Ovary (tissue), 9 donors: ENCODE measurements around the gene HHAT. TPM values are rescaled to one million over a fixed set of nuclear protein-coding genes. Genes with fewer than 3 reads are reported as not detected.

Source experiments
- DNase-seq, 5 donors: peaks; one replicate each; pipeline ENCODE4 v3.0.0-alpha.2; 2019 to 2020
- H3K27ac ChIP-seq, 2 donors: fragments of 200-600 bp; one replicate each; pipeline versions ENCODE4 v1.5.1 to v1.8.0; 2019 to 2022
- H3K27me3 ChIP-seq: fragments of 200-600 bp; one replicate; pipeline ENCODE4 v1.8.0; 2022
- H3K36me3 ChIP-seq: fragments of 200-600 bp; sonication (generic); one replicate; pipeline ENCODE4 v1.5.1; 2019
- H3K4me1 ChIP-seq: one replicate; pipeline ENCODE4 v1.8.1; 2013; ENCODE audit warnings: mild to moderate bottlenecking, moderate library complexity; ENCODE audit not compliant: insufficient read depth
- H3K4me3 ChIP-seq: fragments of 200-600 bp; sonication (generic); one replicate; pipeline ENCODE4 v1.5.1; 2017
- H3K9me3 ChIP-seq, 2 donors: fragments of 200-600 bp in 1 of 2; sonication (generic) in 1 of 2; one replicate each; pipeline versions ENCODE4 v1.5.1 to v1.8.1; 2013 to 2019; ENCODE audit warnings: mild to moderate bottlenecking in 1 of 2, moderate library complexity in 1 of 2
- EP300 ChIP-seq: sonication (generic); formaldehyde crosslinking; IDR thresholded peaks from one replicate; pipeline ENCODE4 v1.6.1; 2017; ENCODE audit warnings: antibody characterized with exemption
- POLR2A ChIP-seq: fragments of 450-650 bp; IDR thresholded peaks from one replicate; pipeline ENCODE4 v1.6.1; 2017; ENCODE audit warnings: antibody characterized with exemption, mild to moderate bottlenecking, moderate library complexity
- WGBS, 3 donors: extraction: QIAGEN DNeasy Blood & Tissue Kit in 1 of 3; methylation state at CpG; one replicate each; pipeline versions ENCODE4 v1.1.5 to v1.1.7; 2013 to 2017; 5-methylcytosine and 5-hydroxymethylcytosine counted together
- intact Hi-C, 4 donors: fragments of 100-400 bp; cut with DNase I; formaldehyde crosslinking; loops; one replicate each; pipeline versions ENCODE4 v1.11.0 to v1.15.1; 2022 to 2023
- polyA plus RNA-seq, 2 donors: library from polyadenylated mRNA; stranded (reverse); fragments of 200-250 nt in 1 of 2; fragments of 350-450 nt in 1 of 2; fragmentation: Illumina TruSeq in 1 of 2; extraction: RNeasy Lipid Tissue Mini Kit (QIAGEN cat#74804) in 1 of 2; gene quantifications; one replicate each; pipeline ENCODE4 v1.2.3, GENCODE V29; 2013 to 2014
- total RNA-seq, 7 donors: library from RNA; depleted of rRNA in 2 of 7; stranded (reverse); fragments of >200 nt in 2 of 7; fragmentation: NEBNext Ultra II Directional in 3 of 7; extraction: Animal tissue kit (Norgen Biotek cat#: 25700) in 3 of 7; gene quantifications; one replicate each; pipeline versions ENCODE4 v1.1.0 to v1.2.4, GENCODE V29; 2016 to 2023
- TF ChIP-seq, protein P1 (sequence below), 3 donors: fragments of 450-650 bp in 2 of 3; fragments of 200-600 bp in 1 of 3; IDR thresholded peaks; one replicate each; pipeline versions ENCODE4 v1.5.1 to v1.8.0; 2016 to 2022; ENCODE audit warnings: antibody characterized with exemption in 3 of 3, mild to moderate bottlenecking in 1 of 3
- donor health status: DM: no; HTN: no; CAD: no; lungs with moderate emphysema.
- donor health status: DM: no; HTN: no; CAD: no.
- donor health status: Bipolar disorder and iron deficiency.
- donor health status: DM: yes; HTN: yes; CAD: no.
- donor health status: DM: no; HTN: no; CAD: no.
- donor health status: DM: yes; HTN: yes; CAD: no.

HHAT gene
- total and polyA plus RNA-seq, 9 donors = 2.1 to 10.5 (median 4.1) TPM

DNA sequence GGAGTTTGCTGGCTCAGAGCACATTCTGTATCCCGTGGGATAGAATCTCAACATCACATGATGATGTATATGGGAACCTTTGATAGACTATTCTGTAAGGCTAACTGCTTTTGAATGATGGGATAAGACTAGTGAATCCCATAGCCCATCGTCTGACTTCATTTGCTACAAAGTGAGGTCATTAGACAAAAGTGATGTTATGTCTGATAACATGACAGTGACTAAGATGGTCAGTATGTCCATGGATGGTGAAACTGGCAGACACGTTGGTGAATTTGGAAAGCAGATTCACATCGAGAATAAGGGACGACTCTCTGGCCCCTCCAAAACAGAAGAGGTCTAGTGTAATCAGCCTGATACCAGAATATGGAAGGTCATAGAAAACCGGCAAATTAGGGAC, 108.4 kb downstream of the HHAT start:
- H3K36me3 ChIP-seq = no peaks in the 10 kb centered on the region
- no peak for DNase-seq
- no peak overlapping the region for H3K4me3 ChIP-seq
- H3K27ac ChIP-seq = no peak overlapping the region
- H3K9me3 ChIP-seq = no peaks in the 10 kb centered on the region
- TF ChIP-seq EP300 (no peak), POLR2A (no peak)
- TF ChIP-seq, protein P1, sequence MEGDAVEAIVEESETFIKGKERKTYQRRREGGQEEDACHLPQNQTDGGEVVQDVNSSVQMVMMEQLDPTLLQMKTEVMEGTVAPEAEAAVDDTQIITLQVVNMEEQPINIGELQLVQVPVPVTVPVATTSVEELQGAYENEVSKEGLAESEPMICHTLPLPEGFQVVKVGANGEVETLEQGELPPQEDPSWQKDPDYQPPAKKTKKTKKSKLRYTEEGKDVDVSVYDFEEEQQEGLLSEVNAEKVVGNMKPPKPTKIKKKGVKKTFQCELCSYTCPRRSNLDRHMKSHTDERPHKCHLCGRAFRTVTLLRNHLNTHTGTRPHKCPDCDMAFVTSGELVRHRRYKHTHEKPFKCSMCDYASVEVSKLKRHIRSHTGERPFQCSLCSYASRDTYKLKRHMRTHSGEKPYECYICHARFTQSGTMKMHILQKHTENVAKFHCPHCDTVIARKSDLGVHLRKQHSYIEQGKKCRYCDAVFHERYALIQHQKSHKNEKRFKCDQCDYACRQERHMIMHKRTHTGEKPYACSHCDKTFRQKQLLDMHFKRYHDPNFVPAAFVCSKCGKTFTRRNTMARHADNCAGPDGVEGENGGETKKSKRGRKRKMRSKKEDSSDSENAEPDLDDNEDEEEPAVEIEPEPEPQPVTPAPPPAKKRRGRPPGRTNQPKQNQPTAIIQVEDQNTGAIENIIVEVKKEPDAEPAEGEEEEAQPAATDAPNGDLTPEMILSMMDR (IDR thresholded peaks at IDR 0.05) = no peak
- intact Hi-C loops = no loop called here
- no peaks in the 10 kb centered on the region for H3K4me1 ChIP-seq
- no peaks in the 10 kb centered on the region for H3K27me3 ChIP-seq
- WGBS, 3 donors = 92 to 97% (median 95%) methylated on average over 6 of the region's 6 CpGs

DNA sequence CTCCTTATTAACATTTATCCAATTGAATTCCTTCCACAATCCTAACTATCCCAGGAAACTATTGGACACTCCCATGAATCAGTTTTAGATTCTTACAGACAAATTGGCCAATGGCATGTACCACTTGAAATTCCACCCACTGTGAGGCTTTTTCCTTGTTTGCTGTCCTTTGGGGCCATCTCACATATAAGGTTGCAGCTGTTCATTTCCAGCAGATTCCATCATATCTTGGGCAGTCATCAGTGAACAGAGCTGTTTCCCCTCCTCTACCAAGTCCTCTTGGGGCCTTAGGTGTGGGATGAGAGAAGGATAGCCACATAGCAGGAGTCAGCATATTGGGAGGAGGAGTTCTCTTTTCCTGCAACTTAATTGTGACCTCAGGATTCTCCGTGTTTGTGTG, 109.1 kb downstream of the HHAT start:
- no peaks in the 10 kb centered on the region for H3K9me3 ChIP-seq
- intact Hi-C loops = no loop called here
- DNase-seq = no peak
- 90 to 95% (median 93%) methylated on average over 1 of the region's 1 CpG for WGBS, 3 donors
- H3K4me1 ChIP-seq = no peaks in the 10 kb centered on the region
- no peak overlapping the region for H3K4me3 ChIP-seq
- no peak overlapping the region for H3K27ac ChIP-seq
- H3K27me3 ChIP-seq = no peaks in the 10 kb centered on the region
- H3K36me3 ChIP-seq = no peaks in the 10 kb centered on the region
- TF ChIP-seq POLR2A = no peak

DNA sequence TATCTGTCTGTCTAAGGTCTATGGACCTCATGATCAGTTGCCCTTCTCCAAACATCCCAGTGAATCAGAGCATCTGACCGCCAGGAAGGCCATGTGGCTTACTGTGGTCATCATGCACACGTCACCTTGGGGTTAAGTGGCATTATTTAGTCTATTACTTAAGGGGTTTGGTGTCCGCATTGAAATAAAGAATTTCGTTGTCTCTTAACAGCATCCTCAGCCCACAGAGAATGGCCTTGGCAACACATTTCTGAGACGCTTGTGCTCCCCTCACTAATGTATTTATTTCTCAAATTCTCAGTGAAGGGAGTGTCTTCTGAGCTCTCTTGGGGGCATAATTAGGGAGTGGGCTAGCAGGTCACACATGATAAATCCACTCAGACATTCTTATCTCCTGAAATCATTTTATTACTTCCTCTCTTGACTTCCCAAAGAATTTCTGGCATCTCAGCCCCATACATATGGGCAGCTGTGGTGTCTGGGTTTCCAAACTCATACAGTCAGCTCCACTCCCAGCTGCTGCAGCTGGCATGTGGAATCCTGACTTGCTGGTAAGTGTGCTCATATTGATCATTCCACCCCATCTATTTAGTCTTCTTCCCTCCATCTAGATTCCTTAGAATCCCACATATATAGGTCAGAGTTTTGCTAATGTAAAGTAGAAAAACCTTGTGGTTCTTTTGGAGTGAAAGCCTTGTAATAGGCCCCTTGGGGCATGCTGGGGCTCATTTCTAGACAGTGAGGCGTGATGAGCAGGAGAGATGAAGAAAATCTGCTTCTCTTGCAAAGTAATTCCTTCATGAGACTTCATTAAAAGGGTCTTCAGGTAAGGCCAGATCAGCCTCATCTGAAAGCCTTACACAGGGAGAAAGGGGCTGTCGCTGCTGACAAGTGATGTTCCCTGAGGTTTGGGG, 110.5 kb downstream of the HHAT start:
- H3K4me1 ChIP-seq = no peaks in the 10 kb centered on the region
- WGBS, 3 donors = 43 to 66% (median 61%) methylated on average over 7 of the region's 7 CpGs
- intact Hi-C loops = no loop called here
- no peak for DNase-seq
- no peaks in the 10 kb centered on the region for H3K27me3 ChIP-seq
- no peak overlapping the region for H3K4me3 ChIP-seq
- H3K36me3 ChIP-seq = no peaks in the 10 kb centered on the region
- H3K27ac ChIP-seq = no peak overlapping the region
- no peaks in the 10 kb centered on the region for H3K9me3 ChIP-seq
- TF ChIP-seq, protein P1 (IDR thresholded peaks at IDR 0.05) = no peak
- no peak for TF ChIP-seq EP300
- no peak for TF ChIP-seq POLR2A

DNA sequence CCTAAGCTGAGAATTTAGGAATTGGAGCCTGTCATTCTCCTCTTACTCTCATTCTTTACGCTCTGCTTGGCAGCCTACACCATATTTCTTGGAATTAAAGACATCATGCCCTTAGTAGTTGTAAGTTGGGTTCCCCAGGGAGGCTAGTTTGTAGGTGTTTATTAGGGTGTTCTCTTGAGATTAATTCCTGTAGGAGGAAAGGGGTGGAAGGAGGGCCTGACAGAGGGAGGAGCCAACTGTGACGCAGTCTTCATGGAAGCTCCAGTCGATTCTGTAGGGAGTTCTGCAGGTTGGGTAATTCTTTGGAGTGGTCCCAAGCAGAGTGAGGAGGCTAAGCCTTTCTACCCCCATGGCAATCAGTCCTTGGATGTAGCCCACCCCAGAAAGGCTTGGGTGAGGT, 111.4 kb downstream of the HHAT start:
- no peaks in the 10 kb centered on the region for H3K27me3 ChIP-seq
- no peak overlapping the region for H3K4me3 ChIP-seq
- no peak overlapping the region for H3K27ac ChIP-seq
- H3K36me3 ChIP-seq = no peaks in the 10 kb centered on the region
- intact Hi-C loops = no loop called here
- no peaks in the 10 kb centered on the region for H3K9me3 ChIP-seq
- no peak for DNase-seq
- H3K4me1 ChIP-seq = no peaks in the 10 kb centered on the region
- 86 to 91% (median 90%) methylated on average over 3 of the region's 3 CpGs for WGBS, 3 donors
- TF ChIP-seq POLR2A (no peak), EP300 (no peak)
- TF ChIP-seq, protein P1 (IDR thresholded peaks at IDR 0.05) = no peak

DNA sequence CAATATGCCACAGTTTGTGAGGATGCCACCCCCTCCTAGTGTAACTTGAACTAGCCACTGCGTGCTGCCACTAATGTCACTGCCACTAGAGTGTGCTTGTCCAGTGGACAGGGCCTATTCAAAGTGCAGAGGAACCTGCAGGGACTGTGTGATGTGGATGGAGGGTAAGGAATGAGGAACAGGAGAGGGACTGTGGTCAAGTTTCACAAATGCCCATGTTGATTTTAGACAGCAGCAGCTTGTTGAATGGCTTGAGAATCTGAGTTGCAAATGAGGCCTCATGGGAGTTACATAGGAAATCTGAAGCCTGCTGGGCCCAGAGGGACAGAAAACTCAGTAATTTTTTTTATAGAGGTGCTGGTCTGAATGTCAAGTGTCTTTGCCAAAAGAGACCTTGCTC, 112.3 kb downstream of the HHAT start:
- no peaks in the 10 kb centered on the region for H3K27me3 ChIP-seq
- no peak overlapping the region for H3K4me3 ChIP-seq
- TF ChIP-seq EP300 (no peak), POLR2A (no peak)
- TF ChIP-seq, protein P1 (IDR thresholded peaks at IDR 0.05) = no peak
- intact Hi-C loops = no loop called here
- H3K27ac ChIP-seq = no peak overlapping the region
- H3K36me3 ChIP-seq = no peaks in the 10 kb centered on the region
- WGBS, 3 donors = 85 to 100% (median 98%) methylated on average over 1 of the region's 1 CpG
- no peaks in the 10 kb centered on the region for H3K4me1 ChIP-seq
- no peak for DNase-seq
- H3K9me3 ChIP-seq = no peaks in the 10 kb centered on the region
